Measurements from ENCODE around the gene MRPL1.
"Not testable (repeated sequence)": the region's sequence is repeated elsewhere in the genome, so short reads cannot be mapped to it uniquely, and the experiment has no call there.

The MRPL1 gene

DNA sequence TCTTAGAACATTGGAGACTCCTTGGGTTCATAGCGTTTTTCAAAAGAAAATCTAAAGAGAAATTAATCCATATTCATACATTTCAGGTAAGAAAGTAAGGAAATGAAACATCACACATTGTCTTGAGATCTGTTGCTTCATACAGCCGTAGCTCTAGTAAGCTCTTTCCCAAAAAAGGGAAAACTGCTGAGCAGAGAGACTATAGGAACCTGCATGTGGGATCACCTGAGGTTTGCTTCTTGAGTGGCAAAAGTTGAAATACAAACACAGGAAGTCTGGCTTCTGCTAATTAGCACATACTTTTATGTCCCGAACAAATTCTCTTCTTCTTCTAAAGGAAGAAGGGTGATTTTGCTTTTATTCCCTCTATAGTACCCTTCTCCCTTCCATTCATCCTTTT lies 57.7 kb downstream of the MRPL1 start:
- no peak for DNase-seq

DNA sequence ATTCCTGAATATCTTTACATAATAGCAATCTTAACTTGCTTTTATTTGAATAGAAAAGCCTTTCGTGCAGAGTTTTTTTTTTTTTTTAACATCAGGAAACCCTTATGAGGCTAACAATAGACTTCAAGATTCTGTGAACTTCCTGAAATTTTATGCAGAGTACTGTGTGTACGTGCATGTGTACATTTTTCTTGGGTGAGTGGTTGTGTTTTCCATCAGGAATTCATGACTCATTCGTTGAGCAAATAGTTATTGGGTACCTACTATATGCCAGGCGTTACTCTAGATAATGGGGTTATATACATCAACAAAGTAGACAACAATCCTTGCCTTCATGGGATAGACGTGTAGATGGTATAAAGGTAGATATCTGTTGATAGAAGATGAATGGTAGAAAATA lies 59.1 kb downstream of the MRPL1 start:
- DNase-seq: no peak

DNA sequence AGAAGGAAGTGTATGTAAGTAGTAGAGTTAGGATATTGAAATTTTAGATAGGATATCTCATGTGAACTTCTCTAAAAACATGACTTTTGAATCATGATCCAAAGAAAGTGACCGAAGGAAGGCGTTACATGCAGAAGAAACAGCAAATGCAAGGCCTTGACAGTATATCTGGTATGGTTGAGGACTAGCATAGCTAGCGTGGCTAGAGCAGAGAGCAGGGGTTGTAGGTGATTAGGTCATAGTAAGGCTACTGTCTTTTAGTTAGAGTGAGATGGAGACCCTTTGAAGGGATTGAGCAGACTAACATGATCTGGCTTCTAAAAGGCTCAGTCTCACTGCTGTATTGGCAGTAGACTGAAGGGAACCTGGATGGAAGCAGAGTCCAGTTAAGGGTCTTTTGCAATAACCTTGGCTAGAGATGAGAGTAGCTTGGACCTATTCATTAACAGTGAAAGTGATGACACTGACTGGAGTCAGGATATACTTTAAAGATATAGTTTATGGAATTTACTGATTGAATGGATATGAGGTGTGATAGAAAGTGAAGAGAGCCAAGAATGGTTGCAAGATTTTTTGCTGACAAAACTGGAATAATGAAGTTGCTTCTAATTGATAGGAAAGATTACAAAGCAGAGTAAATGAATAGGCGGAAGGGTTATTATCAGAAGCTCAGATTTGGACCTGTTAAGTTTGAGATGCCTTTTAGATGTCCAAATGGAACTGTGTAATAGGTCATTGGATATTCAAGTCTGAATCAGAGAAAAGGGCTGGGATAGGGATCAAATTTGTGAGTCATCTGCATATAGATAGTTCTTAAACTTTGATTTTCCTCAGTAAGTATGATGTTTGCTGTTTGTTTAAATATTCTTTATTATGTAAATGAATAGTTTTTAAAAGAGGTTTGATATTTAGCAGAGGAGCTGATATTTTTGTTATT lies 59.8 kb downstream of the MRPL1 start:
- DNase-seq: no peak

DNA sequence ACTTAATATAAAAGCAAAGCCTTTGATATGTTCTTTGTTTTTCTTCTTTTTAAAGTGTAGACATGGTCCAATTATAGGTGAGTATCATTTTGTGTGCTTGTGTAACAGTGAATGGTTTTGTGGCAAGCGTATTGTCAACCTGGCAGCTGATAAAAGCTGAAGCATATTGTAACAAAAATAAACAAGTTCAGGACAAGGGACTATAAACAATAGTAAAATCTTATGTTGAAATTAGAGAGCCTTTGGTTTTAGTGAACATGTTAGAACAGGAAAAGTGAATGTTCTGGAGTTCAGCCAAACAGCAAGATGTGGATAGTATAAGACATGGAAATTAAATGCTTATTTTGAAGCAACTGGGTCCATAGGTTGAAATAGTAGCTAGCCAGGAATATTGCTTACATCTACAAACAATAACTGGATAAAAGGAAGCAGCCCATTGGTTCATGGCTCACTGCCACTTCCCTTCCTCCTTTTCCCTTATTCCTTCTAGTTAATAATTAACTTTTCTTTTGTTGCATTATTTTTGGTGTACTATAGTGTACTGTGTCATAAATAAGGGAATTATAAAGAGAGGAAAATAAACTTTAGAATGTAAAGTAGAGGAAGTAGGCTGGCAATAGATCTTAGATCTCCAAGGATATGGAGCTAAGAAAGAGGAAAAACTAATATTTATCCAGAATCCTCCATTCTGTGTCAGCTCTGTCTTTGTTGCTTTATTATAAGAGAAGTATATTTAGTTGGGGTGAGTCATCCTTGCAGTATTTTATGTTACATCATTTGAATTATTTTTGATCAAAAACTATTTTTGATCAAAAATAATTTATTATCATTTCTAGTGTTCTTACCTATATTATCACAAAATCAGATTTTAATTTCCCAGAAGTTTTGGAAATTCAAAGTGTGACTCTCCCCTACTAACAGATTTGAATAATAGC lies 65.6 kb downstream of the MRPL1 start:
- DNase-seq: peak; percentile 52

DNA sequence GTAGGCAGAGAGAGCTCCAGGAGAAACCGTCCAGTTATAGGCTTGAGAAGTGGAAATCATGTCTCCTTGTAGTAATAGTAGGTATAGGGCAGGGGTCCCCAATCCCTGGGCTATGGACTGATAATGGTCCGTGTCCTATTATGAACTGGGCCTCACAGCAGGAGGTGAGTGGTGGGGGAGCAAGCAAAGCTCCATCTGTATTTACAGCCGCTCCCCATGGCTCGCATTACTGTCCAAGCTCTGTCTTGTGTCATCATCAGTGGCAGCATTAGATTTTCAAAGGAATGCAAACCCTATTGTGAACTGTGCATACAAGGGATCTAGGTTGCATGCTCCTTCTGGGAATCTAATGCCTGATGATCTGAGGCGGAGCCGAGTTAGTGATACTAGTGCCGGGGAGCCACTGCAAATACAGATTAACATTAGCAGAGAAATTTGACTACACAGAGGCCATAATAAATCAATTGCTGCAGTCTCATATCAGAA lies 67.6 kb downstream of the MRPL1 start:
- DNase-seq: peak; percentile 11

DNA sequence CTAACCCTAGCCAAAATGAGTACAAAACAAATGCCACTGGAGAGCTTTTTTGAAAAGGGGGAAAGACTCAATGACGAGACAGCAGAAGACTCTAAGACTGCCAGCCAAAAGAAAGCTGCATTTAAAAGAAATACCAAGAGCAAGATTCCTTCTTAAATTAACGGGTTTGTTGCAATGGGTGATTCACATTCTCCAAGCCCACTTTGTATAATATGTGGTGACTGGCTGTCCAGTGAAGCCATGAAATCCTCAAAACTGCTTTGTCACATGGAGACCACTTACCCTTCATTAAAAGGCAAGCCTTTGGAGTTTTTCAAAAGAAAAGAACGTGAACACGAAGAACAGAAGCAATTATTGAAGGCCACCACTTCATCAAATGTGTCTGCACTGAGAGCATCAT lies 68.2 kb downstream of the MRPL1 start:
- DNase-seq: no peak

DNA sequence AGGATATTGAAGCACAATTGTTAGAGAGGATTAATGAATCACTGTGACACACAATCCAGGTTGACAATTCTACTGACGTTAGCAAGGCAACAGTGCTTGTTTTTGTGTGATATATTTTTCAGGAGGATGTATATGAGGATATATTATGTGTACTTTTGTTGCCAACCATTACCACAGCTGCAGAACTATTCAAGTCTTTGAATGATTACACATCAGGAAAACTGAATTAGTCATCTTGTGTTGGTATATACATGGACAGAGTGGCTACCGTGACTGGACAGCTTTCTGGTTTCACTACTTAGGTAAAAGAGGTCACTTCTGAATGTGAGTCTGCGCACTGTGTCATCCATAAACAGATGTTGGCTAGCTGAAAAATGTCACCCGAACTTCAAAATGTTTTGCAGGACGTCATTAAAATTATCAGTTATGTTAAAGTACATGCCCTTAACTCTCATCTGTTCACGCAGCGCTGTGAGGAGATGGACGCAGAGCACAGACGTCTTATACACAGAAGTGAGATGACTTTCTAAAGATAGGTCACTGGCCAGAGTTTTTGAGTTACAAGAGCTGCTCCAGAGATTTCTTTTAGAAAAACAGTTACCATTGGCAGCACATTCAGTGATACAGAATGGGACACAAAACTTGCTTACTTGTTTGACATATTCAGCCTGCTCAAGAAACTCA lies 69.0 kb downstream of the MRPL1 start:
- no peak for DNase-seq

DNA sequence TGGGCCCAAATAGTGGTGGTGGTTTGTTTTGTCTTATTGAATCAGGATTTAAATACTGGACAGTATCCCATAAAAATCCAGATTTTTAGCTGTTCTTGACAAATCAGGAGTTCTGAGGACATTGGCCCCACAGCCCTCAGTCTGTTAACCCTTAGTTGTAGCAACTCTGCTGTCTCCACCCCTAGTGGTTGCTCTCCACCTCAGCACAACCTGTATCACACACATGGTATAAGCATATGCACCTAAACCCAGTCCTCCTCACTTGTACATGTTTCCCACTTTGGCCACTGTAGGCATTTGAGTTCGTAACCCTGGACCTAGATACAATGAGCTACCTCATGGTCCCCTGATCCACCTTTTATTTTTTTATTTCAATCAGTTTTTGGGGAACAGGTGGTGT lies 75.9 kb downstream of the MRPL1 start:
- no peak for DNase-seq

DNA sequence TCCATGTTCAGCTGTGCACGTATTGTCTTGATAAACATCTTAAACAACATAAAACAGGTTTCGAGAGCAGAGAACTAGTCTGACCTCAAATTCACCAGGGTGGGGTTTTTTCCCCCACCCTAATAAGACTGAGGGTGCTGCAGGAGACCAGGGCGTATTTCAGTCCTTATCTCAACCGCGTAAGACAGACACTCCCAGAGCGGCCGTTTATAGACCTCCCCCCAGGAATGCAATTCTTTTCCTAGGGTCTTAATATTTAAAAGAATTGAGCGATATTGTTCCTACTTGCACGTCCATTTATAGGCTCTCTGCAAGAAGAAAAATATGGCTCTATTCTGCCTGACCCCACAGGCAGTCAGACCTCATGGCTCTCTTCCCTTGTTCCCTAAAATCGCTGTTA lies 83.3 kb downstream of the MRPL1 start:
- not testable (repeated sequence) for DNase-seq

DNA sequence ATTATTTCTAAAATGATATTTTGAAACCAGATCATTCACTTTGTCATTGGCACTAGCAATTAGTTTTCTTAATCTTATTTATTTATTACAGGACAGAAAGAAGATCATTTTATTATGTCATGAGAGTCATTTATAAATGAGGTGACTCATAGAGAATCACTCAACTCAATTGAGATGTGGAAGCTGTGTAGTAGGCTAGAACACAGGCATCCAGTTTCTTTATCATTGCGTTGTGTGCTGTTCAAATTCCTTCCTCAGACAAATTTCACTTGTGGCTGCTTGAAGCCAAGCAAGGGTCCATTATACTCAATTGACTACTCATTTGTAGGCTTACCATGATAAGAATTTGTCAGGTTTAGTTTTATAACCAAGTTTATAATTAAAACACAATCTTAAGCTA lies 87.6 kb downstream of the MRPL1 start:
- no peak for DNase-seq

DNA sequence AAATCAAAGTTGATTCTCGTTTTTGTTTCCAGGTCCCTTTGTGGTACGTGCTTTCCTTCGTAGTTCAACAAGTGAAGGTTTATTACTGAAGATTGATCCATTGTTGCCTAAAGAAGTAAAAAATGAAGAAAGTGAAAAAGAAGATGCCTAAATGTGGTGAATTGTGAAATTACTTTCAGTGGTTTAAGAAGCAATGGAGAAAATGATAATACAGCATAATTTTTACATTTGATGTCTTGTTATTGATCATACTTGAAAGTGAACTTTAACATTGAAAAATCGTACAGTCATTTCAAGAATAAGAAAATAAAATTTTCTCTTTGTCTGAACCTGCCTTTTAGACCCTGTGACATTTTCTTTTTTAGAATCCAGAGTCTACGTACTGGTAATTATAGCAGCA lies 89.8 kb downstream of the MRPL1 start:
- no peak for DNase-seq

DNA sequence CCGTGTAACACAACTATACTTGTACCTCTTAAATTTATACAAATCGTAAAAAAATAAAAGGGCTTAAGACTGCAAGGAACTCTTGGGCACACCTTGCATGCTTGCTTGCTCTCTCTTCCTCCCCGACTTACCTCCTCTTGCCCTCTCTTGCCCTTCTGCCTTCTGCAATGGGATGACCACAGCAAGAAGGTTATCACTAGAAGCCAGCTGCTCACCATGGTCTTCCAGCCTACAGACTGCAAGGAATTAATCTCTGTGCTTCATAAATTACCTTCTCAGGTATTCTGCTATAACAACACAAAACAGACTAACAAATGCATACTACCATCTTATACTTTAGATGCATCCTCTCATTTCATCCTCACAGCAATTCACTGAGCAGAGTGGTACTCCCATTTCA lies 92.1 kb downstream of the MRPL1 start:
- no peak for DNase-seq

DNA sequence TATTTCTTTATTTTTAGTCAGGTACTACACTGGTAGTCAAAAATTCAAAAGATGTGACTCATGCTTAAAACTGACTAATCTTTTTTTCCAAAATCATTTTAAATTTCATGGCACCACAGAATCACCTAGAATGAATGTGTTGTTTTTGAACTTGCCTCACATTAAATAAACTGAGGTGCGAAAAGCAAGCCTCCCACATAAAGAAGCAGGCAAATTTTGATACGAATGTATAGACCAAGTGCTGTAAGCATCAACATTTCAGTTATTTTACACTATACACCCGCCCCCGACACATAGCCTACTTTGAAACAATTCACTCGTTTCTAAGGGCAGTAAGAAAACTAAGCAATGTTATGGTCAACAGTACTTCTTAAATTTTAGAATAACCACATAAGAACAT lies 94.3 kb downstream of the MRPL1 start:
- no peak for DNase-seq

DNA sequence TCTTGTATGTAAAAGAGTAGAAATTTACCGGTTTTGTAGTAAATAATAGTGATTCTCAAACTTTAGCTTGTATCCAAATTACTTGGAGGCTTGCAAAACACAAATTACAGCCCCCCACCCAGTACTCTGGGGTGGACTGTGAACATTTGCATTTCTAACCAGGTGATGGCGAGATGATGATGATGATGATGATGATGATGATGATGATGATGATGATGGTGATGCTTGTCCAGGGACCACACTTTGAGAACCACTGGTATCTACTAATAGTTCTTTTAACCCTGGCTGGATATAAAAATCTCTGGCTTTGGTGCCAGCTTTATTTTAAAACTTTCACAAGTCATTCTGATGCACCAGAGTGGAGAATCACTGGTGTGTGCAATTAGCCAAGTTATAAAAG lies 96.3 kb downstream of the MRPL1 start:
- DNase-seq: no peak

DNA sequence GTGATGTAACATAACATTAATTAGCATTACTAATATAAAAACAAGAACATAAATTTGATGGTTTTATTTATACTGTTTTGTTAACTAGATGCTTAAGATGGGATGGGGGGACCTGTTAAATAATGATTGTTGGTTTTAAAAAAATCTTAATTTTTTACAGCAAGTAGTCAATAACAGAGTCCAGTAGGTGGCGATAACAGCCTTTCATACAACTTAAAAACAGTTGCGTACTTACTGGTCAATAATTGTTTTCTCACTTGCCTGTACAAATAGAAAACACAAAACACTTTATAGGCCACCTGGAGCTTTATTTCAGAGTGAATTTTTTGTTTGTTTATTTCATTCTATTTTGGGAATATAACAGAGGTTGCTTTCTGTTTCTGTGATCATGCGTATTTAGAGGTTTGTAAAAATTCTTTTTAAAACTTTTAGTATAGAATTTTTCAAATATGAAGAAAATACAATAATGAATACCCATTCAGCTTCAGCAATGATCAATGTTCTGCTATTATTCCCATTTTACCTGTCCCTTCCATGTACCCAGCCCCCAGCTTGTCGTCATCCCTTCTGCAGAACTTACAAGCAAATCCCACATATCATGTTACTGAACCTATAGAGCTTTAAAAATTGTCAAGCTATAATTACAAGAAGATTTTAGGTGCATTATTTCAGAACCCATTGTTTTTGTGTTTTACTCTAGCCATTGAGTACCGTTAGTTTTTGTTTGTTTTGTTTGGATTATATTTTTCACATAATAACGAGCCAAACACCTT lies 97.1 kb downstream of the MRPL1 start:
- peak; percentile 60 for DNase-seq

DNA sequence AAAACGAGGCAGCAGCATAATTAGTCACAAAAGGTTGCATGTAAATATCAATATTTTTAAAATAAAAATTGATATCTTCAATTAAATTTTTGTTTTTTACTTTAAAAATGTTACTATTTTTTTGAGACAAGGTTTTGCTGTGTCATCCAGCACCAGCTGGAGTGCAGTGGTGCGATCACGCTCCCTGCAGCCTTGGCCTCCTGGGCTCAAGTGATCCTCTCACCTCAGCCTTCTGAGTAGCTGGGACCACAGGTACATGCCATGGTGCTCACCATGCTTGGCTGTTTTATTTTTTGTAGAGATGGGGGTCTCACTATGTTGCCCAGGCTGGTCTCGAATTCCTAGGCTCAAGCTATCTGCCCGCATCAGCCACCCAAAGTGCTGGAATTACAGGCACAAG lies 97.7 kb downstream of the MRPL1 start:
- no peak for DNase-seq

DNA sequence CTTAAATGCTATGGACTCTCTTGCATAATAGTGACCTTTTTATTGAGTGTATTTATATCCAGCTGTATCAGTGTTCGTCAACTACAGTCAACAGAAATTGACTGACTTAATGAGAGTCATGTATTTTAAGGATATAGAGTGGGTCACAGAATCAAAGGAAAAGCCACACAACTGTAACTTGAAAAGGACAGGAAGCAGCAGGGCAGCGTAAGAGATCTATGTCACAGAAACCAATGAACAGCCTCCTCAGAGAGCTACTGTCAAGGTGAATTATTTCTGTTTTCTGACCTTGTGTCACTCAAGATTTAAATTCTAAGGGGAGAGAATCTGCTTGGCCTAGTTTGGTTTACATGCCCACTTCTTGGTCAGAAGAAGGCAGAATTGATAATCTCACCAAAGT lies 100.4 kb downstream of the MRPL1 start:
- DNase-seq: no peak

DNA sequence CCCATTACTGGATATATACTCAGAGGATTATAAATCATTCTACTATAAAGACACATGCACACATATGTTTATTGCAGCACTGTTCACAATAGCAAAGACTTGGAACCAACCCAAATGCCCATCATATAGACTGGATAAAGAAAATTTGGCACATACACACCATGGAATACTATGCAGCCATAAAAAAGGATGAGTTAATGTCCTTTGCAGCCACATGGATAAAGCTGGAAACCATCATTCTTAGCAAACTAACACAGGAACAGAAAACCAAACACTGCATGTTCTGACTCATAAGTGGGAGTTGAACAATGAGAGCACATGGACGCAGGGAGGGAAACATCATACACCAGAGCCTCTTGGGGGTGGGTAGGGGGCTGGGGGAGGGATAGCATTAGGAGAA lies 111.0 kb downstream of the MRPL1 start:
- not testable (repeated sequence) for DNase-seq

DNA sequence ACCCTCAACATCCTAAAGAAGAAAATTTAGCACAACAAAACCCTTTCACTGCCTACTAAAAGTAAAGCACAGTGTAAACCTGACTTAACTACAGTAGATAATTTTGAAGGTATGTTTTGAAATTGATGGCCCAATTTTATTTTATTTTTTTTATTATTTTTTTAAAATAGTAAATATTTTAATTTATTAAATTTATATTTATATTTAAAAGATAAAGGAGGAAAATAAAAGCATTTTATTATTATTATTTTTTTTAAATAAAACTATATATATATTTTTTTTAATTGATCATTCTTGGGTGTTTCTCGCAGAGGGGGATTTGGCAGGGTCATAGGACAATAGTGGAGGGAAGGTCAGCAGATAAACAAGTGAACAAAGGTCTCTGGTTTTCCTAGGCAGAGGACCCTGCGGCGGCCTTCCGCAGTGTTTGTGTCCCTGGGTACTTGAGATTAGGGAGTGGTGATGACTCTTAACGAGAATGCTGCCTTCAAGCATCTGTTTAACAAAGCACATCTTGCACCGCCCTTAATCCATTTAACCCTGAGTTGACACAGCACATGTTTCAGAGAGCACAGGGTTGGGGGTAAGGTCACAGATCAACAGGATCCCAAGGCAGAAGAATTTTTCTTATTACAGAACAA lies 120.4 kb downstream of the MRPL1 start:
- not testable (repeated sequence) for DNase-seq

DNA sequence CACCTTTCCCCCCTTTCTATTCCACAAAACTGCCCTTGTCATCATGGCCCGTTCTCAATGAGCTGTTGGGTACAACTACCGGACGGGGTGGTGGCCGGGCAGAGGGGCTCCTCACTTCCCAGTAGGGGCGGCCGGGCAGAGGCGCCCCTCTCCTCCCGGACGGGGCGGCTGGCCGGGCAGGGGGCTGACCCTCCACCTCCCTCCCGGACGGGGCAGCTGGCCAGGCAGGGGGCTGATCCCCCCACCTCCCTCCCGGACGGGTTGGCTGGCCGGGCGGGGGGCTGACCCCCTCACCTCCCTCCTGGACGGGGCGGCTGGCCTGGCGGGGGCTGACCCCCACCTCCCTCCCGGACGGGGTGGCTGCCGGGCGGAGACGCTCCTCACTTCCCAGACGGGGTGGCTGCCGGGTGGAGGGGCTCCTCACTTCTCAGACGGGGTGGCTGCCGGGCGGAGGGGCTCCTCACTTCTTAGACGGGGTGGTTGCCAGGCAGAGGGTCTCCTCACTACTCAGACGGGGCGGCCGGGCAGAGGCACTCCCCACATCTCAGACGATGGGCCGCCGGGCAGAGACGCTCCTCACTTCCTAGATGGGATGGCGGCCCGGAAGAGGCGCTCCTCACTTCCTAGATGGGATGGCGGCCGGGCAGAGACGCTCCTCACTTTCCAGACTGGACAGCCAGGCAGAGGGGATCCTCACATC lies 121.1 kb downstream of the MRPL1 start:
- DNase-seq: not testable (repeated sequence)

DNA sequence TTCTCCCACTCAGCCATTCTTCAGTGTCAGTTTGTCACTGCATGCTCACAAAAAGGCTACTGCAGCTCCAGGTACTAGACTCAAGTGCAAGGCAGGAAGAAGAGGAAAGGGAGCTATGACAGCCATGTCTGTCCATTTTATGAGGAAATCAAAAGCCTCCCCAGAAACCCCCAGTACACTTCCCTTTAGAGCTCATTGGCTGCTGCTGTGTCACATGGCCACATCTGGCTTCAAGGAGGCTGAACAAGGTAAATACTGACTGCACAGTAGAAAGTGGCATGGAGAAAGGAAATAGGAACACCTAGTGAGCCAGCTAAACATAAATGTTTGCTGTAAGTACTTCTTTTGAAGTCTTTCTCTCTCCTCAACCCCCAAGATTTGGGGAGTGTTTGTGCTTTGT lies 127.3 kb downstream of the MRPL1 start:
- DNase-seq: peak; percentile 12
